Neural cell (in vitro differentiated cells): ENCODE measurements around the gene PCDHA1. TPM values are rescaled to one million over a fixed set of nuclear protein-coding genes. Genes with fewer than 3 reads are reported as not detected.
A peak's percentile ranks its signal among the peaks of the same experiment; 100 is the strongest.

Experiments
- H2AFZ ChIP-seq: fragments of 200-600, 300-800 bp; sonication (generic), shearing (Covaris generic); 2 replicates; pipeline ENCODE4 v1.6.0; 2014; ENCODE audit warnings: low read depth, mild to moderate bottlenecking, antibody characterized with exemption, low read length, moderate library complexity
- H3F3A ChIP-seq: fragments of 200-600 bp; shearing (Covaris generic); 2 replicates; pipeline ENCODE4 v1.6.1; 2016; ENCODE audit warnings: mild to moderate bottlenecking, moderate library complexity, mixed read lengths, antibody characterized with exemption, low read length; ENCODE audit not compliant: insufficient read depth, poor library complexity, severe bottlenecking
- H3K27ac ChIP-seq: fragments of 200-600, 300-800 bp; sonication (generic), shearing (Covaris generic); 2 replicates; pipeline ENCODE4 v1.5.1; 2014; ENCODE audit warnings: mild to moderate bottlenecking, low read length, moderate library complexity
- H3K27me3 ChIP-seq: fragments of 300-800, 200-600 bp; sonication (generic), shearing (Covaris generic); 2 replicates; pipeline ENCODE4 v1.6.0; 2014; ENCODE audit warnings: mild to moderate bottlenecking, low read depth, low read length, moderate library complexity; ENCODE audit not compliant: insufficient read depth
- H3K36me3 ChIP-seq: fragments of 300-800, 200-600 bp; sonication (generic), shearing (Covaris generic); 2 replicates; pipeline ENCODE4 v1.5.1; 2014; ENCODE audit warnings: mild to moderate bottlenecking, antibody characterized with exemption, low read length, moderate library complexity; ENCODE audit not compliant: insufficient read depth
- H3K4me2 ChIP-seq: fragments of 300-800, 200-600 bp; sonication (generic), shearing (Covaris generic); 2 replicates; pipeline ENCODE4 v1.6.0; 2014; ENCODE audit warnings: mild to moderate bottlenecking, low read length
- H3K4me3 ChIP-seq: fragments of 300-800, 200-600 bp; sonication (generic), shearing (Covaris generic); 2 replicates; pipeline ENCODE4 v1.5.1; 2014; ENCODE audit warnings: mild to moderate bottlenecking, low read length, moderate library complexity
- H3K79me2 ChIP-seq: fragments of 200-600 bp; shearing (Covaris generic); replicated peaks from 2 replicates; pipeline ENCODE4 v1.6.0; 2014; ENCODE audit warnings: mild to moderate bottlenecking, low read length, moderate library complexity; ENCODE audit not compliant: insufficient read depth
- H3K9ac ChIP-seq: fragments of 300-800, 200-600 bp; sonication (generic), shearing (Covaris generic); 2 replicates; pipeline ENCODE4 v1.6.1; 2016; ENCODE audit warnings: mild to moderate bottlenecking, low read length, mixed read lengths
- H3K9me2 ChIP-seq: fragments of 200-600 bp; shearing (Covaris generic); 2 replicates; pipeline ENCODE4 v1.6.1; 2016; ENCODE audit warnings: mild to moderate bottlenecking, low read length, mixed read lengths; ENCODE audit not compliant: insufficient read depth
- H3K9me3 ChIP-seq: fragments of 200-600, 300-800 bp; sonication (generic), shearing (Covaris generic); 2 replicates; pipeline ENCODE4 v1.6.1; 2016; ENCODE audit warnings: mild to moderate bottlenecking, mixed run types, low read length, moderate library complexity, mixed read lengths
- H4K20me1 ChIP-seq: fragments of 200-600 bp; shearing (Covaris generic); 2 replicates; pipeline ENCODE4 v1.6.1; 2016; ENCODE audit warnings: mild to moderate bottlenecking, mixed run types; ENCODE audit not compliant: insufficient read depth
- CTCF ChIP-seq: fragments of 450-650 bp; IDR thresholded peaks from 2 replicates; pipeline ENCODE4 v1.5.1; 2014; ENCODE audit warnings: antibody characterized with exemption, mild to moderate bottlenecking, moderate library complexity; ENCODE audit not compliant: poor library complexity, severe bottlenecking
- EP300 ChIP-seq: fragments of 450-650 bp; conservative IDR thresholded peaks from 2 replicates; pipeline ENCODE4 v1.6.1; 2014; ENCODE audit warnings: antibody characterized with exemption, mild to moderate bottlenecking, moderate library complexity; ENCODE audit not compliant: poor library complexity, severe bottlenecking
- EZH2 ChIP-seq: fragments of 200-600, 300-800 bp; shearing (Covaris generic), sonication (generic); IDR thresholded peaks from 2 replicates; pipeline ENCODE4 v1.6.1; 2014; ENCODE audit warnings: antibody characterized with exemption, low read length, borderline replicate concordance, mild to moderate bottlenecking; ENCODE audit not compliant: insufficient read depth, poor library complexity, severe bottlenecking
- MXI1 ChIP-seq: fragments of 450-650 bp; conservative IDR thresholded peaks from 2 replicates; pipeline ENCODE4 v1.6.1; 2014; ENCODE audit warnings: antibody characterized with exemption, mild to moderate bottlenecking; ENCODE audit not compliant: poor library complexity, severe bottlenecking
- POLR2AphosphoS5 ChIP-seq: IDR thresholded peaks from 2 replicates; pipeline ENCODE4 v1.6.1; 2012
- RAD21 ChIP-seq: fragments of 450-650 bp; conservative IDR thresholded peaks from 2 replicates; pipeline ENCODE4 v1.6.1; 2014; ENCODE audit warnings: antibody characterized with exemption, mild to moderate bottlenecking, moderate library complexity
- SMC3 ChIP-seq: fragments of 450-650 bp; conservative IDR thresholded peaks from 2 replicates; pipeline ENCODE4 v1.6.1; 2014; ENCODE audit warnings: antibody characterized with exemption, mild to moderate bottlenecking, moderate library complexity; ENCODE audit not compliant: poor library complexity
- TAF1 ChIP-seq: IDR thresholded peaks from 2 replicates; pipeline ENCODE4 v1.6.1; 2012; ENCODE audit warnings: low read depth
- polyA plus RNA-seq: library from polyadenylated mRNA; depleted of rRNA; stranded (reverse); fragments of >200 nt; gene quantifications from 2 replicates; pipeline ENCODE4 v1.2.3, GENCODE V29; 2014
- TF ChIP-seq, protein P1 (sequence below): IDR thresholded peaks from 2 replicates; pipeline ENCODE4 v1.6.1; 2012; ENCODE audit warnings: borderline replicate concordance

PCDHA1 gene
- polyA plus RNA-seq, 1 donor from 2014 or later, result 0.28 TPM

DNA sequence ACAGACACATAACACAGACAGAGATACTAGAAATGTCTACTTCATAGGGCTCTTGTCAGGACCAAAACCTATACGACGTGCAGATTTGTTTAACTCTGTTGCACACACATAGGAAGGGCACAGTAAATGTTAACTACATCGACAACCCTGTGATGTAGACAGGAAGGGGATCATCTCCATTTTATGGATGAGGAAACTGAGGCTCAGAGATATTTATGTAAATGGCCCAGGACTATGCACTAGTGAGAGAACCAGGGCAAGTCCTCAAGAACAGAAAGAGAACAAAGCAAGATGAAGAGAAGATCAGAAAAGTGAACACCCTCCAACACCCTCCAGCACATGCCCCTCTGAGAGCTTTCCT lies 216.6 kb downstream of the PCDHA1 start:
- Histone ChIP-seq H3K9ac (peak overlapping the region; percentile 79), H3K36me3 (no peaks in the 10 kb centered on the region), H3K4me3 (peak overlapping the region; percentile 66), H3K9me2 (no peaks in the 10 kb centered on the region), H2AFZ (peak overlapping the region; percentile 22), H3K9me3 (no peaks in the 10 kb centered on the region), H3K27ac (peak overlapping the region; percentile 89), H3K4me2 (no peak overlapping the region), H3F3A (peaks cover 8% of the 10 kb centered on the region), H4K20me1 (no peaks in the 10 kb centered on the region), H3K79me2 (peaks cover 7% of the 10 kb centered on the region), H3K27me3 (no peaks in the 10 kb centered on the region)
- TF ChIP-seq EZH2, result no peak
- no peak for TF ChIP-seq RAD21
- TF ChIP-seq EP300, result no peak
- TF ChIP-seq, protein P1, sequence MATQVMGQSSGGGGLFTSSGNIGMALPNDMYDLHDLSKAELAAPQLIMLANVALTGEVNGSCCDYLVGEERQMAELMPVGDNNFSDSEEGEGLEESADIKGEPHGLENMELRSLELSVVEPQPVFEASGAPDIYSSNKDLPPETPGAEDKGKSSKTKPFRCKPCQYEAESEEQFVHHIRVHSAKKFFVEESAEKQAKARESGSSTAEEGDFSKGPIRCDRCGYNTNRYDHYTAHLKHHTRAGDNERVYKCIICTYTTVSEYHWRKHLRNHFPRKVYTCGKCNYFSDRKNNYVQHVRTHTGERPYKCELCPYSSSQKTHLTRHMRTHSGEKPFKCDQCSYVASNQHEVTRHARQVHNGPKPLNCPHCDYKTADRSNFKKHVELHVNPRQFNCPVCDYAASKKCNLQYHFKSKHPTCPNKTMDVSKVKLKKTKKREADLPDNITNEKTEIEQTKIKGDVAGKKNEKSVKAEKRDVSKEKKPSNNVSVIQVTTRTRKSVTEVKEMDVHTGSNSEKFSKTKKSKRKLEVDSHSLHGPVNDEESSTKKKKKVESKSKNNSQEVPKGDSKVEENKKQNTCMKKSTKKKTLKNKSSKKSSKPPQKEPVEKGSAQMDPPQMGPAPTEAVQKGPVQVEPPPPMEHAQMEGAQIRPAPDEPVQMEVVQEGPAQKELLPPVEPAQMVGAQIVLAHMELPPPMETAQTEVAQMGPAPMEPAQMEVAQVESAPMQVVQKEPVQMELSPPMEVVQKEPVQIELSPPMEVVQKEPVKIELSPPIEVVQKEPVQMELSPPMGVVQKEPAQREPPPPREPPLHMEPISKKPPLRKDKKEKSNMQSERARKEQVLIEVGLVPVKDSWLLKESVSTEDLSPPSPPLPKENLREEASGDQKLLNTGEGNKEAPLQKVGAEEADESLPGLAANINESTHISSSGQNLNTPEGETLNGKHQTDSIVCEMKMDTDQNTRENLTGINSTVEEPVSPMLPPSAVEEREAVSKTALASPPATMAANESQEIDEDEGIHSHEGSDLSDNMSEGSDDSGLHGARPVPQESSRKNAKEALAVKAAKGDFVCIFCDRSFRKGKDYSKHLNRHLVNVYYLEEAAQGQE, result no peak
- no peak for TF ChIP-seq POLR2AphosphoS5
- no peak for TF ChIP-seq SMC3
- TF ChIP-seq TAF1, result no peak
- TF ChIP-seq MXI1, result no peak
- TF ChIP-seq CTCF, result no peak

DNA sequence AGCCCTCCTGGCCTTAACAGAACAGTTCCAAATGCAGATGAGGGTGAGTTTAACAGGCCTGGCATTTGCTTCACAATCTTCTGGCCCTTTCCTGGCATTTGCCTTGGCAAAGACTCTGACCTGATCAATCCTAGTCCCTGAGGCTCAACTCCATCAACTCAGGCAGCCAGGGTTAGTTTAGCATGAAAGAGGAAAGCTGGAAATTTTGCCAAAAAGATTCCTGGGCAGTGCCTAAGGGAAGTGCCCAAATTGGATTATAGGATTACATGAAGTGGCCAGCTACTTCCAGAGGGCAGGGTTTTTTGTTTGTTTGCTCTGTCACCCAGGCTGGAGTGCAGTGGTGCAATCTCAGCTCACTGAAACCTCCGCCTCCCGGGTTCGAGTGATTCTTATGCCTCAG lies 217.1 kb downstream of the PCDHA1 start:
- Histone ChIP-seq H3K27me3 (no peaks in the 10 kb centered on the region), H3K27ac (no peak overlapping the region), H3K9ac (no peak overlapping the region), H2AFZ (no peak overlapping the region), H3K9me3 (no peaks in the 10 kb centered on the region), H3K9me2 (no peaks in the 10 kb centered on the region), H3K79me2 (peaks cover 7% of the 10 kb centered on the region), H3K36me3 (no peaks in the 10 kb centered on the region), H3K4me2 (no peak overlapping the region), H4K20me1 (no peaks in the 10 kb centered on the region), H3F3A (peaks cover 8% of the 10 kb centered on the region), H3K4me3 (no peak overlapping the region)
- TF ChIP-seq EZH2 (no peak), POLR2AphosphoS5 (no peak), SMC3 (no peak), EP300 (no peak), RAD21 (no peak), TAF1 (no peak), CTCF (no peak), MXI1 (no peak)
- TF ChIP-seq, protein P1, result no peak
